Hindlimb muscle (tissue), 1 donor: ENCODE results near the gene PRRG1. TPM values are rescaled to one million over a fixed set of nuclear protein-coding genes. Genes with fewer than 3 reads are reported as not detected.
"Not testable (repeated sequence)": the region's sequence is repeated elsewhere in the genome, so short reads cannot be mapped to it uniquely, and the experiment has no call there.

Experiments used
- DNase-seq: peaks from one replicate; pipeline ENCODE4 v3.0.0-alpha.2; 2013
- polyA plus RNA-seq: library from polyadenylated mRNA; unstranded; fragments of 120-200 nt; gene quantifications from one replicate; pipeline ENCODE4 v1.2.1, GENCODE V29; 2013; ENCODE audit not compliant: insufficient read length

PRRG1 gene
- 15.3 TPM for polyA plus RNA-seq

DNA sequence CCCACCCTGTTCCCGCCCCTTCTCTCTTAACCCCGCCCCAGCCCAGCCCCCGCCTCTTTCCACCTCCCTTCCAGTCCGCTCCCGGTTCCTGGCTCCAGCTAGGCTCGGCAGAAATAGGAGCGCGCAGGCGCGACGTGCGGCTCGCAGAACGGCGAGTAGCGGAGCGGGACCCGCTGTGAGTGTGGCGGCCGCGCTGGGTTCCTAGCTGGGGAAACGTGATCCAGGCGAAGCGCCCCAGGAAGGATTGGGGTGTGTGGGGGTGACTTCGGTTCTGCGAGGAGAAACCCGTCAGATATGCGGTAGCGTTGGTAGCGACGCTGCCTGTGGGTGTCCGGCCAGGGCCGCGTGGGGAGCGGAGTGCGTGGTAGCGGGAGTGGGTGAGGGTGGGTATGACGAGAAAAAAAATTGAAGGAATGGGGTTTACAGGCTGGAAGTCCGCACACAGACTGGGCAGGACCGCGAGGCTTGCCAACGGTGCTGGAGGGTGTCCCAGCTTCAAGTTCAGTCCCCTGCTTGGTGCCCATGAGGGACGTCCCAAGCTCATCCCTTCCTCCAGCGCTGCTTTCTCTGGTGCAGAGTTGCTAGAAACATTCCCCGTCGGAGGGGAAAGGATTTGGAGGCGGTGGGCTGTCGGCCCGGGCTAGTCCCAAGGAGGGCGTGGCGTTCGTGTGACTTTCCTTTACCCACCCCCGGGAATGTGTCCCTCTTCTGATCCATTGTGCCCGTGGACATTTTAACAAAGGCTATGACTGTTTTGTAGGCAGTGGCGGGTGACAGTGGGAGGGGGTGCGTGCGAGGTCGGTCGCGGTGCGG is at the start of gene PRRG1:
TSS of gene PRRG1 (plus strand) at position 144 of the 813 bp plus-strand sequence. CDS start 56,886 bp downstream, outside the sequence.
- peak; percentile 83 for DNase-seq

DNA sequence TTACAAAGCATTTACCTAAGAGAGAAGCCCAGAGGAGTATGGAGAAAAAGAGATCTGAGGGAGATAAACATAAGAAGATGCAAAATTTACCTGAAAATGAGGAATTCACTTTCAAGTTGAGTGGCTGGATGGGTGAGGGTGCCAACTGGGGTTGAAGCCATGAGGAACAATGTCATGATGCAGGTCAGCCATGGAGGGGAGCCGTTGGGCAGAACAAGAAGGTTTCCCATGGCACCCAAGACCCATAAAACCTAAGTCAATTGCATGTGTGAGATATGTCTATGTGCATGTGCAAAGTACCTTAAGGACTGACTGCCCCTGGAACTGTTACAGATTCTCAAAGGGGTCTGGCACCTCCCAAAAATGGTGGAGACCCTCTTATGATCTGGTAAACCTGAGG is 46.6 kb upstream of the PRRG1 start:
- no peak for DNase-seq

DNA sequence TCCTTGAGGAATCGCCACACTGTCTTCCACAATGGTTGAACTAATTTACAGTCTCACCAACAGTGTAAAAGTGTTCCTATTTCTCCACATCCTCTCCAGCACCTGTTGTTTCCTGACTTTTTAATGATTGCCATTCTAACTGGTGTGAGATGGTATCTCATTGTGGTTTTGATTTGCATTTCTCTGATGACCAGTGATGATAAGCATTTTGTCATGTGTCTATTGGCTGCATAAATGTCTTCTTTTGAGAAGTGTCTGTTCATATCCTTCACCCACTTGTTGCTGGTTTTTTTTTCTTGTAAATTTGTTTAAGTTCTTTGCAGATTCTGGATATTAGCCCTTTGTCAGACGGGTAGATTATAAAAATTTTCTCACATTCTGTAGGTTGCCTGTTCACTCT is 43.9 kb upstream of the PRRG1 start:
- DNase-seq = not testable (repeated sequence)

DNA sequence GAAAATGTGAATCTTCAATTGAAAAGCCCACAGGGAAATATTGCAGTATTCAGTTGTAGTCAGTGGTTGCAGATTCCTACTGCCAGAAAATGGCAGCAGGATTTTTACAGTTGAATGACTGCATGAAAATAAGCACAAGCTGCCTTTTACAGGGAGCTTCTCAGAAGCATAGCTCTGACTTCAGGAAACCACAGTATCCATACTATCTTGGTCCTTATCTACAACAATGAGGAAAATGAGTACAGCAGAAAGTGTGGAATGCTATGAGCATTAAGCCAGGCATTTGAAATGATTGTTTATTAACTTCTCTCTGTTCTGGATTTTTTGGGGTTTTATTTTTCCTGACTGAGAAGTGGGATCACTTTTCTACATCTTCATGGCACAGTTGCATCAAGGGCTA is 34.6 kb upstream of the PRRG1 start:
- no peak for DNase-seq

DNA sequence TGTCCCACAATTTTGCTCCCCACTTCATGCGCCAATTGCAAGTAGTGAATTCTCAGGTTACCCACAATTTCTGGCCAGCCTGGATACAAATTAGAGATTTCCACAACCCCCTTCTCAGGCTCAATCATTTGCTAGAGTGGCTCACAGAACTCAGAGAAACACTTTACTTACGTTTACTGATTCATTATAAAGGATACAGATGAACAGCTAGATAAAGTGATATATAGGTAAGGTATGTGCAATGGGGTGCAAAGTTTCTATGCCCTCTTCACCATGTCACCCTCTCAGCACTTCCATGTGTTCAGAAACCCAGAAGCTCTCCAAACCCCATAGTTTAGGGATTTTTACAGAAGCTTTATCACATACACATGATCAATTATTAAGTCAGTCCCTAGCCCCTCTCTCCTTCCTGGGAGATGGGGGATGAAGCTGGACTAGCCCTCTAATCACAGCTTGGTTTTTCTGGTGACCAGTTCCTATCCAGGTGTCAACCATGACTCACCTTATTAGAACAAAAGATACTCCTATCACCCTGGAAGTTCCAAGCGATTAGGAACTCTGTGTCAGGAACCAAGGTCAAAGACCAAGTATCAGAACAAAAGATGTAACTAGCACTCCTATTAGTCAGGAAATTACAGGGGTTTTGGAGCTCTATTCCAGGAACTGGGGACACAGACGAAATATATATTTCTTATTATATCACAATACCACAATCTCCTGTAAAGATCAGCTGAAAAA is 33.5 kb upstream of the PRRG1 start:
- no peak for DNase-seq

DNA sequence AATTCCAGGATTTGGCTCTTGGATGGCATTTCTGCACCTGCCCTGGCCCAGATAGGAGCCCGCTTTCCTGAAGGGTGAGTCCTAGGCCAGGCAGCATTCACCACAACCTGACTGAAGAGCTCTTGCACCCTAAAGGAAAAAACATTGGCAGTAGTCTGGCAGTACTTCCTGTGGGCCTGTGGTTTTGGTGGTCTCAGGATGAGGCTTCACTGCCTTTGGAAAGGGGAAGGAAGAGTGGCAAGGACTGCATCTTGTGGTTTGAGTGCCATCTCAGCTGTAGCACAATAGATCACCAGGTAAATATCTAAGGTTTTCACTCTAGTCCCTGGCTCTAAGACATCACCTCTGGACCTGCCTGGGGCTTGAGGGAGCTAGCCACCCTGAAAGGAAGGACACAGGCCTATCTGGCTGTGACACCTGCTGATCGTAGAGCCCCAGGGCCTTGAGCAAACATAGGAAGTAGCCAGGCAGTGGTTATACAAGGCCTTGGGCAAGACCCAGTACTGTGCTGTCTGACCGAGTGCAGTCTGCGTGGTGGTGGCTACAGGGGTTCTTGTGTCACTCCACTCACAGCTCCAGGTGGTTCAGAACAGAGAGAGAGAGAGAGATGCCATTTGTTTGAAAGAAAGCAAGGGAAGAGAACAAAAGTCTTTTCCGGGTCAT is 28.5 kb upstream of the PRRG1 start:
- DNase-seq = no peak

DNA sequence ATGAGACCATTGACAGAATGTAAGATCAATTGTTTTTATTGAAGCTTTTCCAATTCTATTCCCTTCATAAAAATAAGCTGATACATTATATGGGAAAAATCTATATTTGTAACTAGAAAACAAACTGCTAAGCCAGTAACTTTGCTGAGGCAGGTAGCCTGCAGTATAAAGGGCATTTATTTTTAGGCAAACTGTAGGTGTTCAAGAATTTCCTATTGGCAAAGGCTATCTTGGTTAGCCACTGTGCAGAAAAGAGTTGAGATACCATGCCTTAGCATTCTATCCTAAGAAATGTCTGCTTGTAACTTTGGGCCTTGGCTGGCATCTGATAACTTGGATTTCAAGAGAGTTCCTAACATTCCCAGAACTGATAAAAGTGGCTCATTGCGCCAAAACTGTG is 18.5 kb upstream of the PRRG1 start:
- DNase-seq = no peak

DNA sequence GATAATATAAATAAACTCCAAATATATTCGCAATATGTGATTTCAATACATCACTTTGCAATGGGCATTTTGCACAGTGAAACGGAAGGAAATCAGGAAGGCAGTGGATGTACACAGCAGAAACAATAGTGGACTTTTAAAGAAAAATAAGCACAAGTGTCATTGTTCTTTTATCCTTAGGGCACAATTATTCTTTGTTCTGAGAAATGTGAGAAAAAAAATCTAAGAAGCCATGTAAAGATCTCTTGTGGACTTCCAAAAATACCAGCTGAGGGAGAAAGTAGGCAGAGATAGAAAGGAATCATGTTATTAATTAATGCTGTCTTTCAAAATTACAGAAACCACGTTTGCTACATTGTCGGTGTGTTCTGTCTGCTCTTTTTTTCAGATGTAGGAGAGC is 17.6 kb upstream of the PRRG1 start:
- no peak for DNase-seq

DNA sequence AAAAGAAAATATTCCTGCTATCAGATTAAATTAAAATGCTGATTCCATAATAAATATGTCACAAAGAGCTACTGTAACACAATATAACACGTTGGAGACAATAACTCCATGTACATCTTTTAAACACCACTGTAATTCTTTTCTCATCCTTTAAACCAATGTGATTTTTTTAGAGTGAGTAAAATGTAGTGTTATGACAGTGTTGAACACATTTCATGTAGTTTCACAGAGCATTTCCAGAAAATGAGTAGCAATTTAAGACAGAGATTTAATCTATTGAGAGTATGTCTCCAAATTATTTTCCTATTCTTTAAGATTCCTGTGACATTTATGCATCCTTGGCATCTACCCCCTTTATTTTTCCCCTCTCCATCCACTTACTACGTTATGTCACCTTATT is 17.1 kb upstream of the PRRG1 start:
- DNase-seq = no peak

DNA sequence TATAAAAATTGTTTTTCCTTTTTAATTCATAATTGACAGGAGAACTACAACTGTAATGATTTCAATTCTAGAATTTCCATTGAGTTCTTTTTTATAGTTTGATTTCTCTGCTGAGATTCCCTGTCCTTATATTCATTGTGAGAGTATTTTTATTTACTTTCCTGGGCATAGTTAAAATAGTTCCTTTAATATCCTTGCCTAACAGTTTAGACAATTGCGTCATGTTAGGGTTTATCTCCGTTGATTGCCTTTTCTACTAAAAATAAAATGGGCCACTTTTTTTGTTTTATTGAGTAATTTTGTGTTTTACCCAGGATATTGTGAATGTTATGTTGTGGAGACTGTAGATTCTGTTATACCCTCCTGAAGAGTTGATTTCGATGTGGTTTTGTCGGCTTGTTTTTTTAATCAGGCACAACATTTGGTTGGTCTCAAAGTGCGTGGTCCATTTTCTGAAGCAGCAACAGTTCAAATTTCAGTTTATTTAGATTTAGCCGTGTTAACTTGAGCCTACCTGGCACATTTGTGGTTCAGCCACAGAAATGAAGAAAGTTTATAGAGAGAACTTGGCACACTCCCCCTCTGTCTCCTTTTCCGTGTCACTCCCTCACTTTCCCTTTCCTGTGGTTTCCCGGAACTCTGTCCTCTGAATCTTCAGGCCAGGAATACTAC is 16.0 kb upstream of the PRRG1 start:
- no peak for DNase-seq

DNA sequence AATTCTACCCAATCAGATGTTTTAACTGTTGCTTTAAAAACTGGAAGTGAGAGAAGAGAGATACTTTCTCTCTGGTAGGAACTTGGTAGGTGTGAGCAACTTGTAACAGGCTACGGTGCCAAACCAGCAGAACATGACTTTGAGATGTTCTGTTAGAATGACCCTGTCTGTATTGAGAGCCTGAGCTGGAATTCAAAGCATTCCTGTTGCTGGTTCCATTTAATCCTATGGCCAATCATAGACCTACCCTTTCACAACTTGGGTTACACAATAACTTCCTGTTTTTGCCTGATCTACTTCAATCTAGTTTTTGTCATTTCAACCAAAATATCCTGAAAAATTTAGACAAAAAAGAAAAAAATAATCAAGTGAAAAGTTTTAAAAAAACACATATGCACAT is 1.7 kb upstream of the PRRG1 start:
- no peak for DNase-seq

DNA sequence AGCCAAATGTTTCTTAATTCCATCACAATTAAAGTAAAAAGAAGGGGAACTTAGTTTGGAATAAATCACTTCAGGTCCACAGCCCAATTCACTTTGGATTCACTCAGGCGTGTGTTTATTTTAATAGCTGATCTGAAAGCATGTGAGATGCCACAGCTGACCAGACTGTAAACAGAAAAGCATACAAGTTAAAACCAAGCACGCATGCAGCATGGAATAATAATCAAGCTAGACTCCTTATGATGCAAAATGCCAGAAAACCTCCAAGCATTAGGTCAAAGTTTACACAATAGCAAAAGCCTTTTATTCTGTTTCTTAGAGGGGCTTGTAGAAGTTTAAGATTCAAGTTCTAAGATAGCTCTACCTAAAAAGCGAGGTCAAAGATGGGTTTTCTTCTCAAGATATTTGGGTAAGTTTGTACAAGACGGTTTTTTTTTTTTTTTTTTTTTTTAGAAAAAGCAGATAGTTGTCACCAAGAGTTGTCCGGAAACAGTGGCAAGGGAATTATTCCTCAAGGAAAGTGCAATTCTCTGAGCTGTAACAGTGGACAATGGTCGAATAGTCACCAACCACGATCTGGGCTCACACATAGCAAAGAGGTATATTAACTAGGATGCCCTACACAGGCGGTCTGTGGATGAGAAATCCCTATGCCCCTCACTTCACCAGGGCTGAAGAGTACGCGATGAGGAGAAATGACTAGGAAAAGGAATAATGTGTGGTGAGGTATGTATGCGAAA is 763 bp upstream of the PRRG1 start:
- DNase-seq = peak; percentile 8

DNA sequence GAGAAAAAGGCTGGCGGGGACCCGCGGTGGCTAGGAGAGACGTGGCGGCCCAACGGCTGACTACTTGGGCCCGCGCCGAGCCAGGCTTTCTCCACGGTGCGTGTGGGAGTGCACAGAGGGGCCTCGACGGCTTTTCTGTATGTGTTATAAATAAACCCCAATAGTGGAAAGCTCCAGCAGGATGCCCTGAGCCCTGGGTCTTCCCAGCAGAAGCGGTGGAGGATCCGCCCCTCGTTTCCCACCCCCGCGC is 268 bp upstream of the PRRG1 start:
- DNase-seq = no peak

DNA sequence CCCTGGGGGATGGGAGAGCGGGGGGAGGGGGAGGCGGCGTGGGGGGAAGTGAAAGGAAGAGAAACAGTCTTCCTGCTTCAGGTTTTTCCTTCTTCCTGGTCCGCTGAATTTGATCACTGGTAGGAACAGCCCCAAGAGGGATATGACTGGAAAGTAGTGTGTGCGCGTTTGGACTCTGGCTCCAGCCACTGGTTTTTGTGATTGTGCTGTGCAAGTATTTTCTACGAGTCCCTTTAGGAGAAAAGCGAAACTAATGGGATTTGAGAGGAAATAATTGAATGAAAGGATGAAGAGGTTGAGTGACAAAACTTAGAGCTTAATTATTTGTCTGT is 836 bp downstream of the PRRG1 start:
- DNase-seq = peak; percentile 32

DNA sequence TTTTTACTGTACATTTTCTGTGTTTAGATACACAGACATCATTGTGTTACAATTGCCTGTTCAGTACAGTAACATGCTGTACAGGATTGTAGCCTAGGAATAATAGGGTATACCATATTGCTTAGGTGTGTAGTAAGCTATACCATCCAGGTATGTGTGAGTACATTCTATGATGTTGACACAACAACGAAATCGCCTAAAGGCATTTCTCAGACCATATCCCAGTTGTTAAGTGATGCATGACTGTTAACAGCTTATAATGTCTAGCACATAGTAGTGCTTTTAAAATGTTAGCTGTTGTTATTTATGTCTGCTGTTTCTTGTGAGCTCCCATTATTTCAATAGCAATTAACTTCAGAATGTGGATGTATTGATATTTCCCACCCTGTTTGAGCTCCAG is 4.5 kb downstream of the PRRG1 start:
- no peak for DNase-seq

DNA sequence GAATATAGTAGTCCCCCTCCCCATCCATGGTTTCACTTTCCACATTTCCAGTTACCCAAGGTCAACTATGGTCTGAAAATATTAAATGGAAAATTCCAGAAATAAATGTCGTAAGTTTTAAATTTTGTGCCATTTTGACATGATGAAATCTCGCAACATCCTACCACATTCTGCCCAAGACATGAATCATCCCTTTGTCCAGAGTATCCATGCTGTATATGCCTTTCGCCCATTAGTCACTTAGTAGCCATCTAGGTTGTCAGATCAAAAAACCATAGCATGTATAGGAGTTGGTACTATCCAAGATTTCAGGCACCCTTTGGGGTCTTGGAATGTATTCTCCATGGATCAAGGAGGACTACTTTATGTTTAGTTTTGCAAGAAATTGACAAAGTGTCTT is 8.3 kb downstream of the PRRG1 start:
- no peak for DNase-seq

DNA sequence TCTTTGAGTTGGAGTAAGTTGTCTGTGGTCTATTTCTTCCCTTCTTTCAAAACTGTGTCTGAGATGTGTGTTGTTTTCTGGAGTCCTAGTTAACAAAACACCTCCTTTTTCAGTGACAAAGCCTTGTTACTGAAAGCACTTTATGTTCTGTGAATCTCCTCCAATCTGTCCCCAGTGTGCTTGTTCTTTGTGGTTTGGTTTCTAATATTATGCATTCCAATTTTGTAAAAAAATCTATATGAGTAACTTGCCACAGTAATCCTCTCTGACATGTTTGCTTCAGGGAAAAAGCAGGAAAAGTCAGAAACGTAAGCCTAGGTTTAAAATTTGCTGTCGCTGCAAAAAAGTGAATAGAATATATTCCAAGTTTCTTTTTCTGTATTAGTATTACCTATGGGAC is 12.4 kb downstream of the PRRG1 start:
- no peak for DNase-seq

DNA sequence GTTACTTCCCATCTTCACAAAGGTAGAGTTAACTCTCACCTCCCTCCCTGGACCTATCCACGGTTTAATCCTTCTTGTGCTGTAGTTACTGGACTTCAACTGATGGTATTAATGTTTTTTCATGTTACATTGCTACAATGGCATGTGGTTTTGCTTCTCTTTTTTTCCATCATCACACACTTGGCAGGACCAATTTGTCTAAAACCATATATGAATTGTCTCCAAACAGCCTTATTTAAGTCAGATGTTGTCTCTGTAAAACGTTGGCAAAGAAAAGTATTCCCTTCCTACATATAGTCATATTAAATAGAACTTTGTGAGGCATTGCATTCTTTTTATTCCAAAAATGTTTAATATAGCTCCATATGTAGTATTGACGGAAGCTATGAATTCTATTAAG is 15.5 kb downstream of the PRRG1 start:
- no peak for DNase-seq

DNA sequence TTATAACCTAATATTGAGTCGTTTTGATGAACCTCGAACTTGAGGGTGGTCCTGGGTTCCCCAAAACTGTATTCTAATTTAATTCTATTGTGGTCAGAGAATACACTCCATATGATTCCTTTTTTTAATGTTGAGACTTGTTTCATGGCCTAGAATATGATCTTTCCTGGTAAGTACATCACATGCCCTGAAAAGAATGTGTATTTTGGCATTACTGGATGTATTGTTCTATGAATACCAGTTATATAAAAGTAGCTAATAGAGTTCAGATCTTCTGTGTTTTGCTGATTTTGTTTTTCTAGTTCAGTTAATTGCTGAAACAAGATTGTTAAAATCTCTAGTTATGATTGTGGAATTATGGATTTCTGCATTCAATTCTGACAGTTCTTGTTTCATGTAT is 18.8 kb downstream of the PRRG1 start:
- no peak for DNase-seq

DNA sequence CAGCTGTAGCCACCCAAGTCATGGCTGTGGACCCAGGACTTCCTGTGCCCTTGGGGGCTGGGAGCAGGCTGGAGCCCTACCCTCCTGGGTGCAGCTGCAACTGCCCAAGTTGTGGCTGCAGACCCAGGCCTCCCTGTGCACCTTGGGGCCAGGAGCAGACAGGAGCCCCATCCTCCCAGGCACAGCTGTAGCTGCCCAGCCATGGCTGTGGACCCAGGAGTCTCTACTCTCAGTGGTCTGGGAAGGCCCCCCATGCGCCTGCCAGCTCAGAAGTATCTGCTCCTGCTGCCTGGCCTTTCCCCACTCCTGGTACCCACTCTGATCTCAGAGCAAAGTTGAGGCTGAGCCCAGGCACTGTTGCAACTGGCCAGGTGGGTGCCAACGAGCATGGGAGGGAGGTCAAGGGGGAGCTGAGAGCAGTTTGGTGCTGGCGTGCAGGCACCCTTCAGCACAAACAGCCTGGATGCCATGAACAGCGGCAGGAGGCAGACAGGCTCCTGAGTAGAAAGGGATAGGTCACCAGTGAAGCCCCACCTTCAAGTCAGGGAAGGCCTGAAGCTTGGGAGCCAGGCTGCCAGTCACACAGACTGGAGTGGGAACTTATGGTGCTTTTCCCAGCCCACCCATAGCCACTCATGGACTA is 21.5 kb downstream of the PRRG1 start:
- DNase-seq = no peak

DNA sequence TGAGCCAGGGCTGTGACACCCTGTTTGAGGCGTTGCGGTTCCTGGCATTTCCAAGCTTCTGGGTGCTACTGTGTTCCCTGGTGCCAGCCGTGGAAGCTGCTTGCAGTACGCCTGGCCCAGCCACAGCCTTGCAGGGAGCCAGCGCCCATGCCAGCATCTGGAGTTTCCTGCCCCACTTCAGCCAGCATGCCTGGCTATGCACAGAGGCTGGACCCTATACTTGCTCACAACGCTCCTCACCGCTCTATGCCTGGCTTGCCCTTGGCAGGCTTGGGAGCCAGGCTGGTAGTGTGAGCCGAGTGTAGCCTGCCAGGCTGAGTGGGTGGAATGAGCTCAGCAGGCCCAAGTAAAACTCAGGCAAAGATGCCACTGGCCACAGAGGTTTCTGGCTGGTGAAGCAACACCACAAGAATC is 22.4 kb downstream of the PRRG1 start:
- no peak for DNase-seq

DNA sequence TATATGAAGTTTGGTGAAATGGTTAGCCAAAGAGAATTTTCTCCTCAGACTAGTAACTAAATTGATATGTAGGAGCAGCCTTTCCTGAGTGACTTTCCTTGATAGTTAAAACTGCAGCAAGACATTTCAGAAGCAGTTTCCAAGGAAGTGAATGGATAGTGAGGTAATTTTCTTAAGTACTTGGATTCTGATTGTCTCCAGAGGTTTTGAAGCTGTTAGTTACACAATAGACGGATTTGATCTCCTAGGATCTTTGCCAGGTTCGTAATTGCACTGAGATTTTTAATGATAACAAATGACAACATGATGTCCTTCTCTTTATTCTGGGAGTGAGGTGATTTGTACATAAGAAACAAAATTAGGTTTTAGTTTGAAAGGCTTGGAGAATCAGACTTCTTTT is 29.2 kb downstream of the PRRG1 start:
- DNase-seq = no peak
